HCT116 (cell line): ENCODE measurements around the gene AOAH.

ENCODE experiments used
- CTCF ChIP-seq, 3 experiments: fragments of 200-600 bp in 1 of 3; sonication (generic) in 1 of 3; IDR thresholded peaks in 2 of 3; conservative IDR thresholded peaks in 1 of 3; 2 replicates each; pipeline ENCODE4 v1.5.1; 2012 to 2017; ENCODE audit warnings: low read depth in 2 of 3, low read length in 2 of 3, antibody characterized with exemption in 1 of 3, borderline replicate concordance in 1 of 3, control low read depth in 1 of 3, mild to moderate bottlenecking in 1 of 3, mixed read lengths in 1 of 3, mixed run types in 1 of 3, moderate library complexity in 1 of 3; ENCODE audit not compliant: insufficient read depth in 1 of 3
- EGR1 ChIP-seq: IDR thresholded peaks from 2 replicates; pipeline ENCODE4 v1.6.1; 2012; ENCODE audit warnings: low read depth
- ELF1 ChIP-seq: IDR thresholded peaks from 2 replicates; pipeline ENCODE4 v1.6.1; 2012; ENCODE audit warnings: low read depth, borderline replicate concordance
- EZH2 ChIP-seq: fragments of 200-600 bp; sonication (generic); IDR thresholded peaks from 2 replicates; pipeline ENCODE4 v1.6.1; 2017; ENCODE audit warnings: antibody characterized with exemption, mixed run types
- EZH2phosphoT487 ChIP-seq: fragments of 200-600 bp; IDR thresholded peaks from 2 replicates; pipeline ENCODE4 v1.6.1; 2018; ENCODE audit warnings: antibody characterized with exemption, borderline replicate concordance
- POLR2A ChIP-seq: IDR thresholded peaks from 2 replicates; pipeline ENCODE4 v1.7.0; 2011; ENCODE audit warnings: borderline replicate concordance; ENCODE audit not compliant: insufficient read depth, insufficient read length; ENCODE audit errors: extremely low read depth
- POLR2AphosphoS5 ChIP-seq: IDR thresholded peaks from 2 replicates; pipeline ENCODE4 v1.6.1; 2011; ENCODE audit warnings: mild to moderate bottlenecking, low read depth, low read length, moderate library complexity
- TCF7L2 ChIP-seq: IDR thresholded peaks from 2 replicates; pipeline ENCODE4 v1.7.0; 2011; ENCODE audit warnings: borderline replicate concordance, inconsistent platforms; ENCODE audit not compliant: insufficient read depth, insufficient read length; ENCODE audit errors: extremely low read depth
- YY1 ChIP-seq: IDR thresholded peaks from 2 replicates; pipeline ENCODE4 v1.6.1; 2011; ENCODE audit warnings: low read length, low read depth, moderate library complexity, mild to moderate bottlenecking; ENCODE audit not compliant: insufficient replicate concordance; ENCODE audit errors: extremely low read depth
- TF ChIP-seq, protein P1 (sequence below): IDR thresholded peaks from 2 replicates; pipeline ENCODE4 v1.6.1; 2012

GRCh38 chr7:36747280-36748016 is 23.2 kb upstream of the AOAH start:
- TF ChIP-seq YY1: no peak
- TF ChIP-seq POLR2A: no peak
- TF ChIP-seq CTCF (IDR thresholded peaks at IDR 0.05 in 2 of 3, conservative IDR thresholded peaks at IDR 0.05 in 1 of 3; ENCODE audit: borderline replicate concordance in 1 of 3, insufficient read depth in 1 of 3, low read depth in 2 of 3, low read length in 2 of 3): no peak
- no peak for TF ChIP-seq POLR2AphosphoS5
- TF ChIP-seq EZH2phosphoT487: no peak
- no peak for TF ChIP-seq EGR1
- TF ChIP-seq TCF7L2: no peak
- TF ChIP-seq, protein P1, sequence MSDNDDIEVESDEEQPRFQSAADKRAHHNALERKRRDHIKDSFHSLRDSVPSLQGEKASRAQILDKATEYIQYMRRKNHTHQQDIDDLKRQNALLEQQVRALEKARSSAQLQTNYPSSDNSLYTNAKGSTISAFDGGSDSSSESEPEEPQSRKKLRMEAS: no peak
- TF ChIP-seq EZH2: no peak
- no peak for TF ChIP-seq ELF1
